HepG2 (cell line): Measurements from ENCODE around the gene DMGDH. TPM values are rescaled to one million over a fixed set of nuclear protein-coding genes. Genes with fewer than 3 reads are reported as not detected.

Source experiments
- ATF1 ChIP-seq: IDR thresholded peaks from 2 replicates; pipeline ENCODE4 v1.6.1; 2016; ENCODE audit warnings: mild to moderate bottlenecking, control low read depth
- GLMP ChIP-seq: sonication (generic); formaldehyde crosslinking; IDR thresholded peaks from 2 replicates; pipeline ENCODE4 v1.9.0; 2021; ENCODE audit warnings: missing genetic modification reagents, mild to moderate bottlenecking, borderline replicate concordance
- MNT ChIP-seq: fragments of 450-650 bp; IDR thresholded peaks from 2 replicates; pipeline ENCODE4 v1.6.1; 2016
- RNF2 ChIP-seq: fragments of 450-650 bp; conservative IDR thresholded peaks from 2 replicates; pipeline ENCODE4 v1.6.1; 2016; ENCODE audit warnings: low read depth
- SALL1 ChIP-seq: sonication (generic); formaldehyde crosslinking; IDR thresholded peaks from 2 replicates; pipeline ENCODE4 v1.8.0; 2022; ENCODE audit warnings: mild to moderate bottlenecking, missing genetic modification reagents
- SIX4 ChIP-seq: sonication (generic); formaldehyde crosslinking; IDR thresholded peaks from 2 replicates; pipeline ENCODE4 v1.4.0; 2020; ENCODE audit warnings: missing genetic modification reagents
- SMAD9 ChIP-seq: sonication (generic); formaldehyde crosslinking; IDR thresholded peaks from 2 replicates; pipeline ENCODE4 v1.5.1; 2020; ENCODE audit warnings: mild to moderate bottlenecking, missing genetic modification reagents
- TAF1 ChIP-seq: sonication (generic); formaldehyde crosslinking; IDR thresholded peaks from 2 replicates; pipeline ENCODE4 v1.4.0; 2020; ENCODE audit warnings: missing genetic modification reagents
- ZBTB4 ChIP-seq: sonication (generic); formaldehyde crosslinking; IDR thresholded peaks from 2 replicates; pipeline ENCODE4 v1.4.0; 2020; ENCODE audit warnings: missing genetic modification reagents, mild to moderate bottlenecking, borderline replicate concordance
- ZBTB43 ChIP-seq: sonication (generic); formaldehyde crosslinking; conservative IDR thresholded peaks from 2 replicates; pipeline ENCODE4 v1.4.0; 2020; ENCODE audit warnings: missing genetic modification reagents
- ZNF280D ChIP-seq: sonication (generic); formaldehyde crosslinking; IDR thresholded peaks from 2 replicates; pipeline ENCODE4 v1.5.1; 2020; ENCODE audit warnings: mild to moderate bottlenecking, missing genetic modification reagents
- ZNF609 ChIP-seq: sonication (generic); formaldehyde crosslinking; IDR thresholded peaks from 2 replicates; pipeline ENCODE4 v1.4.0; 2020; ENCODE audit warnings: mild to moderate bottlenecking, missing genetic modification reagents, borderline replicate concordance
- ZNF782 ChIP-seq: sonication (generic); formaldehyde crosslinking; IDR thresholded peaks from 2 replicates; pipeline ENCODE4 v1.4.0; 2020; ENCODE audit warnings: missing genetic modification reagents, mild to moderate bottlenecking, borderline replicate concordance
- polyA plus RNA-seq, 8 experiments: library from polyadenylated mRNA; depleted of rRNA in 3 of 8; stranded (reverse) in 7 of 8; unstranded in 1 of 8; fragments of >200 nt; fragmentation: Illumina TruSeq in 4 of 8; extraction: Trizol in 4 of 8; gene quantifications; 2 replicates each; pipeline versions ENCODE4 v1.2.1 to v1.2.3, GENCODE V29; 2011 to 2016; ENCODE audit warnings: low read depth in 4 of 8, missing spikeins in 1 of 8, mixed read lengths in 1 of 8; ENCODE audit not compliant: insufficient read depth in 1 of 8
- total RNA-seq, 5 experiments: library from RNA; depleted of rRNA; stranded (reverse); fragments of >200 nt; fragmentation: Illumina TruSeq; extraction: Trizol; gene quantifications; 2 replicates each; pipeline ENCODE4 v1.2.3, GENCODE V29; 2016; ENCODE audit warnings: low read depth in 1 of 5

DMGDH gene
- total and polyA plus RNA-seq, 2 of the 13 experiments (the other 11 are each of a cell fraction or from before 2014, with no cell fraction given), result 3.6 to 7.9 TPM

GRCh38 chr5:78985725-78986223 lies 83.7 kb downstream of the DMGDH start (continued):
- no peak for TF ChIP-seq SMAD9 (CRISPR knock-in tag)
- peak; percentile 40; the same call in 1 of the 2 replicates for TF ChIP-seq MNT
- no peak; the same call in 1 of the 2 replicates for TF ChIP-seq ZNF280D
- no peak for TF ChIP-seq ZNF782 (CRISPR knock-in tag)
- TF ChIP-seq TAF1, result peak; percentile 78
- TF ChIP-seq ZBTB43 (CRISPR knock-in tag), result peak; percentile 88
- TF ChIP-seq ATF1 (CRISPR knock-in tag), result peak; percentile 70; the same call in 1 of the 2 replicates
- 0 out of 2 replicates have a peak, but pooled peaks have one; percentile 82 for TF ChIP-seq ZBTB4 (CRISPR knock-in tag)
- TF ChIP-seq SALL1 (CRISPR knock-in tag), result peak; percentile 100
- peak; percentile 87 for TF ChIP-seq SIX4 (CRISPR knock-in tag)
- peak; percentile 98 for TF ChIP-seq ZNF609 (CRISPR knock-in tag)
- TF ChIP-seq GLMP (CRISPR knock-in tag), result no peak
- no peak for TF ChIP-seq RNF2
